ENCODE data around the gene SH3BGR. TPM values are rescaled to one million over a fixed set of nuclear protein-coding genes. Genes with fewer than 3 reads are reported as not detected.

The SH3BGR gene
- total and polyA plus RNA-seq, 2 donors from 2014 or later = 4.0 to 12.2 TPM

- no peak overlapping the region for H3K9ac ChIP-seq (ENCODE audit: low read length in 3 of 3)
- DNase-seq = peak; percentile 65 to 78 (median 75)
- intact Hi-C loops (cut with DNase I) = loop anchor here (5.0 kb wide), 1 partner anchor 194 kb away; no protein-coding TSS in a partner anchor
These were observed 66.5 kb downstream of the SH3BGR start for GRCh38 chr21:39518055-39518846.

GRCh38 chr21:39518847-39519210 is 67.1 kb downstream of the SH3BGR start:
- Histone ChIP-seq H3K27me3 (ENCODE audit: control insufficient read depth, insufficient read depth, low read length) (no peaks in the 10 kb centered on the region), H3K27ac (ENCODE audit: low read depth in 2 of 2, low read length in 2 of 2) (no peak overlapping the region), H3K36me3 (ENCODE audit: control insufficient read depth in 2 of 3, insufficient read depth in 3 of 3, low read length in 3 of 3) (no peaks in the 10 kb centered on the region), H3K4me3 (ENCODE audit: low read length in 3 of 3) (no peak overlapping the region), H3K4me1 (ENCODE audit: control insufficient read depth in 2 of 3, insufficient read depth in 2 of 3, low read depth in 1 of 3, low read length in 3 of 3) (no peaks in the 10 kb centered on the region), H3K9ac (ENCODE audit: low read length in 3 of 3) (no peak overlapping the region), H3K9me3 (ENCODE audit: control insufficient read depth in 2 of 3, insufficient read depth in 1 of 3, low read length in 3 of 3) (no peaks in the 10 kb centered on the region)
- intact Hi-C loops (cut with DNase I) = loop anchor here (5.0 kb wide), 1 partner anchor 193 kb away; no protein-coding TSS in a partner anchor
- FAIRE-seq = no peak
- peak in 2 of 5 donors; percentile 5 to 30 for DNase-seq
- no peak for TF ChIP-seq CTCF (IDR thresholded peaks at IDR 0.05; ENCODE audit: borderline replicate concordance, extremely low read depth, insufficient read depth)

More at GRCh38 chr21:39518055-39518846, 66.5 kb downstream of the SH3BGR start:
- no peaks in the 10 kb centered on the region for H3K27me3 ChIP-seq (ENCODE audit: control insufficient read depth, insufficient read depth, low read length)
- H3K4me1 ChIP-seq (ENCODE audit: control insufficient read depth in 2 of 3, insufficient read depth in 2 of 3, low read depth in 1 of 3, low read length in 3 of 3) = no peaks in the 10 kb centered on the region
- H3K9me3 ChIP-seq (ENCODE audit: control insufficient read depth in 2 of 3, insufficient read depth in 1 of 3, low read length in 3 of 3) = no peaks in the 10 kb centered on the region
- H3K4me3 ChIP-seq (ENCODE audit: low read length in 3 of 3) = no peak overlapping the region
- no peak for FAIRE-seq
- H3K36me3 ChIP-seq (ENCODE audit: control insufficient read depth in 2 of 3, insufficient read depth in 3 of 3, low read length in 3 of 3) = no peaks in the 10 kb centered on the region
- peak; percentile 84 for TF ChIP-seq CTCF (IDR thresholded peaks at IDR 0.05; ENCODE audit: borderline replicate concordance, extremely low read depth, insufficient read depth)
- H3K27ac ChIP-seq (ENCODE audit: low read depth in 2 of 2, low read length in 2 of 2) = no peak overlapping the region

GRCh38 chr21:39519835-39520234 is 68.1 kb downstream of the SH3BGR start:
- Histone ChIP-seq H3K4me1 (ENCODE audit: control insufficient read depth in 2 of 3, insufficient read depth in 2 of 3, low read depth in 1 of 3, low read length in 3 of 3) (no peaks in the 10 kb centered on the region), H3K36me3 (ENCODE audit: control insufficient read depth in 2 of 3, insufficient read depth in 3 of 3, low read length in 3 of 3) (no peaks in the 10 kb centered on the region), H3K4me3 (ENCODE audit: low read length in 3 of 3) (no peak overlapping the region), H3K27me3 (ENCODE audit: control insufficient read depth, insufficient read depth, low read length) (no peaks in the 10 kb centered on the region), H3K9ac (ENCODE audit: low read length in 3 of 3) (no peak overlapping the region), H3K9me3 (ENCODE audit: control insufficient read depth in 2 of 3, insufficient read depth in 1 of 3, low read length in 3 of 3) (no peaks in the 10 kb centered on the region), H3K27ac (ENCODE audit: low read depth in 2 of 2, low read length in 2 of 2) (no peak overlapping the region)
- peak in 3 of 5 donors; percentile 61 to 74 (median 66) for DNase-seq
- intact Hi-C loops (cut with DNase I) = loop anchor here (5.0 kb wide), 1 partner anchor 192 kb away; no protein-coding TSS in a partner anchor
- no peak for TF ChIP-seq CTCF (IDR thresholded peaks at IDR 0.05; ENCODE audit: borderline replicate concordance, extremely low read depth, insufficient read depth)
- FAIRE-seq = no peak
